Activated T-cell treated with anti-CD3 and anti-CD28 coated beads for 24 hours (primary cell): ENCODE measurements around the gene YTHDF2.

Source experiments
- DNase-seq: peaks from one replicate; pipeline ENCODE4 v3.0.0-alpha.2; 2020; ENCODE audit warnings: low read depth

YTHDF2 gene

DNA sequence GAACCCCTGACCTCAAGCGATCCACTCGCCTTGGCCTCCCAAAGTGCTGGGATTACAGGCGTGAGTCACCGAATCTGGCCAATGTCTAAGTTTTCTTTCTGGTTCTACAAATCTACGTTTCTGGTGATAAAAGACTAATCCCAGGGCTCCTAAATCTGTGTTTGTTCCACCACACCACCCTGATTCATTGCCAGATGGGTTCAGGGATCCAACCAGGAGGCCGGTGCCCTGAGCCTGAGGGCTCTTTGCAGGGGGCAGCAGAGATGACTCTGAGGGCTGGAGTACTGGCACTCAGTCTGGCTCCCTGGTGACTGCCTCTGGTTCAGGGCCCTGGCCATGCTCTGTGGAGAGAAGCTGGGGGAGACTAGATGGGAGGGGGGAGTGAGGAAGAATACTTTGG is 64.7 kb downstream of the YTHDF2 start:
- no peak for DNase-seq

GRCh38 chr1:28803051-28803450 is 66.3 kb downstream of the YTHDF2 start:
- DNase-seq: no peak

- no peak for DNase-seq
These were observed 66.9 kb downstream of the YTHDF2 start for GRCh38 chr1:28803662-28804061.

GRCh38 chr1:28804071-28804470 is 67.3 kb downstream of the YTHDF2 start:
- no peak for DNase-seq

DNA sequence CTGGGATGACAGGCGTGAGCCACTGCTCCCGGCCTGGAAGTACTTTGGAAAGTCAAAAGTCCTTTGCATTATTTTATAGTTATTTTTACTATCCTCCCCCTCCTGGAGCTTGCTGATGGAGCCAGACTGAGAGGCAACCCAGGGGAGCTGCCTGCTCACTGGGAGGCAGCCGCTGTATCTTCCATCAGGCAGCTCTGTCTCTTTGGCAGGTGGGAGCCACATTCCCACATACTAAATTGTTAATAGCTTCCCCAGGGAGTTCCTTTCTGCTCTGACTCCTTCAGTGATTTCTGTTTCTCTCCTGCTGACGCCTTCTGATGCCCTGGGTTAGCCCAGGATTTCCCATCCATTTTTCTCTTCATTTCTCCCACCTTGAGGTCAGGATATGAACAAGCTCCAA is 70.3 kb downstream of the YTHDF2 start:
- no peak for DNase-seq

GRCh38 chr1:28807986-28808385 is 71.2 kb downstream of the YTHDF2 start:
- no peak for DNase-seq

GRCh38 chr1:28811369-28811765 is 74.6 kb downstream of the YTHDF2 start:
- DNase-seq: no peak

DNA sequence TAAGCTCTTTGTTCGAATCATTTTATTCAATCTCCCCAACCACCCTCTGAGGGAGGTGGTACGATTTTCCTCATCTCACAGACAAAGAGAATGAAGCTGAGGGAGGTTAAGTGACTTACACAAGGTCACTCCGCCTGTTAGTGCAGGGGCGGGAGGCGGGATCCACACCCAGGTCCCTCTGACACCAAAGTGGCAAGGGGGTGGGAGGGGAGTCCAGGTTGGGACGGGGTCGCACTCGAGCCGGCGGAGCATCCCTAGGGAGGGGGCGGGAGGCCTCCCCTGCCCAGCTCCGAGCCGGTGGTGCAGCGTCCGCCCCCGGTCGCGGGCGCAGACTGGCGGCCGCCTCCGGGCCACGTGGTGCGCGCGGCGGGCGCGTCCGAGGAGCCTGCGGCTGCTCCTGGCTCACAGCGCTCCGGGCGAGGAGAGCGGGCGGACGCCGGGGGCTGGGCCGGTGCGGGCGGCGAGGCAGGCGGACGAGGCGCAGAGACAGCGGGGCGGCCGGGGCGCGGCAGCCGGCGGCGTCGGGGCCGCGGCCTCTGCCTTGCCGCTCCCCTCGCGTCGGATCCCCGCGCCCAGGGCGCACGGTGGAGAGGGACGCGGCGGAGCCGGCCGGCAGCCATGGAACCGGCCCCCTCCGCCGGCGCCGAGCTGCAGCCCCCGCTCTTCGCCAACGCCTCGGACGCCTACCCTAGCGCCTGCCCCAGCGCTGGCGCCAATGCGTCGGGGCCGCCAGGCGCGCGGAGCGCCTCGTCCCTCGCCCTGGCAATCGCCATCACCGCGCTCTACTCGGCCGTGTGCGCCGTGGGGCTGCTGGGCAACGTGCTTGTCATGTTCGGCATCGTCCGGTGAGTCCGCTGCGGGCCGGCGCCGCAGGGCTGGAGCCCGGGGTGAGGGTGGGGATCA is 75.3 kb downstream of the YTHDF2 start, which contains the start of gene OPRD1:
Gene OPRD1 (plus strand): TSS at position 405 of the 903 bp plus-strand sequence. CDS start 214 bp downstream, at position 619.
- DNase-seq: no peak

GRCh38 chr1:28812669-28813468 is 76.1 kb downstream of the YTHDF2 start:
- DNase-seq: no peak

DNA sequence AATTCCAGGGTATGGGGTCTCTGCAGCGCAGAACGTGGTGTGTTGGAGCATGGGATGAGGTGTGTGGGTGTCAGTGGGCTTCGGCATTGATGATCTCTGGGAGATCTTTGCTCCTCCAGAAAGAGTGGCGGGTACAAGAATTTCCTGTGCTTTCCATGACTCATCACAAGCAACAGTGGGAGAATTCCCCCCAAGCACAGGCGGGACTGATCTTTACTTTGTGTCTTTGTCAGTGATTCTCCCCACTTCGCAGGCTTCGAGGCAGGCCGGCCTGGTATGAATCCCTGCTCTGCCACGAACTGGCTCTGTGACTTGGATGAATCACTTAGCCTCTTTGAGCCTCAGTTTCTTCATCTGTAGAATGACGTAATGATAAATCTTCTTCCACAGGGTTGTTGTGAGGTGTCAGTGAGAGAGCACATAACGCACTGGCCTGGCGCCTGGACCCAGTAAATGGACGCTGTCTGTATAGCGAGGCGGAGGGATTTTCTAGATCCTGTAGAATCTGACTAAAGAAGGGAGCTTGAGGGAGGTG is 77.3 kb downstream of the YTHDF2 start:
- DNase-seq: no peak

DNA sequence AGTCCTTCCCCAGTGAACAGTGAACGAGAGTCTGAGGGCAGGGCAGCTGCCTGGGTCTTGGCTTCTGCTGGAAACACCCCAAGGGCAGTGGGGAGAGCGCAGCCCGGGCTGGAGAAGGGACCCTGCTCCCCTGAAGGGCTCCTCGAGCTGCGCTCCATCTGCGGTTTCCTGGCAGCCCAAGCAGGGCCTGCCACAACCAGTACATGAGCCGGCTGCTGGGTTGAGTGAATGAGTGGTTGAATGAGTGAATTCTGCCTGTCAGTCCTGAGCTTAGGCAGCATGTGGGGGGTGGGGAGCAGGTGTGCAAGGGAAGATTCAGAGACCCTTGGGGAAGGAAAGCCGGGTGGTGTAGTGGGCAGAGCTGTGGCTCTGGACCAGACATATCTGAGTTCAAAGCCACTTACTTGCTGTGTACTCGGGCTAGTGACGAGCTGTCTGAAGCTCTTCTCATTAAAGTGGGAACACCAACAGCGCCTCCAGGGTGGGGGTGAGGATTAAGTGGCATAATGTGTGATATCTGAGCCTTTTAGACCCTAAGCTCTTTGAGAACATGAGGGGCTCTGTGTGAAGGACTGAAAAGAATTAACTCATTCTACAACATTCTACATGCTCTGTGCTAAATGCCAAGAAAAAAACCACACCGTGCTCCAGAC is 78.9 kb downstream of the YTHDF2 start:
- no peak for DNase-seq

DNA sequence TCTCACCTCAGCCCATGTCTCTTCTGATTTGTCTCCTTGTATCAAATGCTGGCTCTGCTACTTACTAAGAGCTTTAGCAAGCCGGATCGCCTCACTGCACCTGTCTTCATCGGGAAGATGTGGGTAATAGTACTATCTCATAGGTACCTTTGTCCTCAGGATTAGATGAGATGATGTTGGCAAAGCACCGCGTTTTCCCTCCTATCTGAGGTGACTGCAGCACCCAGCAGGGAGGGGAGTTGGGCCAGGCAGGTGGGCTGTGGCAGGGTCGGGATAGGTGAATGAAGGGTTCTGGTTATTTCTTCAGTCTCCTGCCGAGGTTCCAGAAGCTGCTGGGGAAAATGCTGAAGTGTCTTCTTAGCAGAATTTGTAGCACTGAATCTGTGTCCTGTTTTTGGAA is 80.4 kb downstream of the YTHDF2 start:
- DNase-seq: no peak

GRCh38 chr1:28819020-28819419 is 82.3 kb downstream of the YTHDF2 start:
- DNase-seq: no peak
